Measurements from ENCODE around the gene RTN4RL1. TPM values are rescaled to one million over a fixed set of nuclear protein-coding genes. Genes with fewer than 3 reads are reported as not detected.

RTN4RL1 gene
- total and polyA plus RNA-seq, 2 of the 13 experiments (the other 11 are each of a cell fraction or from before 2014, with no cell fraction given): 0.01 TPM; not detected in 1

DNA sequence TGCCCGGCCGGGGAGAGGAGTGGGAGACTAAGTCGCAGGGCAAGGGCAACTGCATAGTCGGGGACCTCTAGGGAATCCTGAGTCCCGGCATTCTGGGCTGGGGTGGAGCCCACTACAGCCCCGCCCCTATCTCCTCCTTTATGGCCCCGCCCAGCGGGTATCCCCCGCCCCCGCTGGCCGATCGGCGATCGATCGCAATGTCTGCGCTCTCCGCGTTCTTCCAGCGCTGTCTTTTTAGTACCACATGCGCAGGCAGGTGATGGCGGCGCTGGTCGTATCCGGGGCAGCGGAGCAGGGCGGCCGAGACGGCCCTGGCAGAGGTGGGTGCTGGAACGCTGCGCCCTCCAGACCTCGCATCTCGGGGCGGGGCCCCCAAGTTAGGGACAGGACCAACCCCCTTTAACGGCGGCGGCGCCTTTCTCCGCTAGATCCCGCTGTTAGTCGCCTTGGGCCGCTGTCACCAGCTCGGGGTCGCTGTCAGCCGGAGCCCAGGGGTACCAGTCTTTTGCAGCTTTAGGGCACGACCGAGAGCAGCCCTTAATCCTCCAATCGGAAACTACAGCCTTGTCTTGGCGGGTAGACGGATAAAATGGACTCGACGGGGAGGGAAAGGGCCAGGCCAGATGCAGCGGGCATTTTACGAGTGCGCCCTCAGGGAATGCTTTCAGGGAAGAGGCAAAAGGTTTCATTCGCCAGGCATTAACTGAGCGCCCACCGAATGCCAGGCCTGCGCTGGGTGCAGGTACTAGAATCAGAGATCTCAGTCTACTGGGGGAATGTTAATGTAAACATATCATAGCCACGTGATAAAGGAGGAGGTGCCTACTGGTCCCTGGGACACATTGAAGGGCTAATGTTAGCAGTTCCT is 5.0 kb upstream of the RTN4RL1 start, which contains the start of gene DPH1 (continued):
- TF ChIP-seq ZNF124 (CRISPR knock-in tag; IDR thresholded peaks at IDR 0.05) (peak; percentile 67; the same call in 1 of the 2 replicates), TMF1 (CRISPR knock-in tag; IDR thresholded peaks at IDR 0.05; ENCODE audit: low read depth) (no peak), ZNF331 (CRISPR knock-in tag; IDR thresholded peaks at IDR 0.05) (peak; percentile 74), ZNF569 (CRISPR knock-in tag; IDR thresholded peaks at IDR 0.05; ENCODE audit: borderline replicate concordance) (no peak), NONO (IDR thresholded peaks at IDR 0.05) (no peak), NONO (CRISPR knock-in tag; conservative IDR thresholded peaks at IDR 0.05) (peak; percentile 94), ZBTB8A (CRISPR knock-in tag; IDR thresholded peaks at IDR 0.05; ENCODE audit: borderline replicate concordance, low read depth) (no peak; the same call in 1 of the 2 replicates), TARDBP (CRISPR knock-in tag; IDR thresholded peaks at IDR 0.05) (peak; percentile 74; the same call in 1 of the 2 replicates), KDM2A (CRISPR knock-in tag; IDR thresholded peaks at IDR 0.05; ENCODE audit: borderline replicate concordance, low read depth) (peak; percentile 97), ZNF776 (CRISPR knock-in tag; IDR thresholded peaks at IDR 0.05) (peak; percentile 94; the same call in 1 of the 2 replicates), ZBTB21 (CRISPR knock-in tag; IDR thresholded peaks at IDR 0.05) (no peak), ATF1 (CRISPR knock-in tag; IDR thresholded peaks at IDR 0.05) (no peak), ZNF12 (CRISPR knock-in tag; IDR thresholded peaks at IDR 0.05) (no peak), ZNF615 (CRISPR knock-in tag; IDR thresholded peaks at IDR 0.05; ENCODE audit: borderline replicate concordance) (no peak), ZNF549 (CRISPR knock-in tag; IDR thresholded peaks at IDR 0.05) (no peak), HOXA9 (CRISPR knock-in tag; IDR thresholded peaks at IDR 0.05; ENCODE audit: borderline replicate concordance) (peak; percentile 75; the same call in 1 of the 2 replicates), ZNF234 (CRISPR knock-in tag; conservative IDR thresholded peaks at IDR 0.05) (no peak), ETV5 (CRISPR knock-in tag; IDR thresholded peaks at IDR 0.05; ENCODE audit: borderline replicate concordance) (peak; percentile 76), ZMYM2 (CRISPR knock-in tag; IDR thresholded peaks at IDR 0.05) (no peak), MEIS1 (CRISPR knock-in tag; IDR thresholded peaks at IDR 0.05; ENCODE audit: borderline replicate concordance) (no peak), GATAD1 (CRISPR knock-in tag; IDR thresholded peaks at IDR 0.05) (peak; percentile 94), RNF219 (CRISPR knock-in tag; IDR thresholded peaks at IDR 0.05) (no peak), NKX3-1 (CRISPR knock-in tag; IDR thresholded peaks at IDR 0.05) (0 out of 2 replicates have a peak, but pooled peaks have one; percentile 39), DNMT1 (CRISPR knock-in tag; IDR thresholded peaks at IDR 0.05) (no peak), RFX1 (IDR thresholded peaks at IDR 0.05) (no peak)
- TF ChIP-seq, protein P1, sequence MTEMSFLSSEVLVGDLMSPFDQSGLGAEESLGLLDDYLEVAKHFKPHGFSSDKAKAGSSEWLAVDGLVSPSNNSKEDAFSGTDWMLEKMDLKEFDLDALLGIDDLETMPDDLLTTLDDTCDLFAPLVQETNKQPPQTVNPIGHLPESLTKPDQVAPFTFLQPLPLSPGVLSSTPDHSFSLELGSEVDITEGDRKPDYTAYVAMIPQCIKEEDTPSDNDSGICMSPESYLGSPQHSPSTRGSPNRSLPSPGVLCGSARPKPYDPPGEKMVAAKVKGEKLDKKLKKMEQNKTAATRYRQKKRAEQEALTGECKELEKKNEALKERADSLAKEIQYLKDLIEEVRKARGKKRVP (CRISPR knock-in tag; IDR thresholded peaks at IDR 0.05): peak in 1 of 2 experiments; percentile 64; a peak in 2 of 4 replicates
- TF ChIP-seq, protein P2, sequence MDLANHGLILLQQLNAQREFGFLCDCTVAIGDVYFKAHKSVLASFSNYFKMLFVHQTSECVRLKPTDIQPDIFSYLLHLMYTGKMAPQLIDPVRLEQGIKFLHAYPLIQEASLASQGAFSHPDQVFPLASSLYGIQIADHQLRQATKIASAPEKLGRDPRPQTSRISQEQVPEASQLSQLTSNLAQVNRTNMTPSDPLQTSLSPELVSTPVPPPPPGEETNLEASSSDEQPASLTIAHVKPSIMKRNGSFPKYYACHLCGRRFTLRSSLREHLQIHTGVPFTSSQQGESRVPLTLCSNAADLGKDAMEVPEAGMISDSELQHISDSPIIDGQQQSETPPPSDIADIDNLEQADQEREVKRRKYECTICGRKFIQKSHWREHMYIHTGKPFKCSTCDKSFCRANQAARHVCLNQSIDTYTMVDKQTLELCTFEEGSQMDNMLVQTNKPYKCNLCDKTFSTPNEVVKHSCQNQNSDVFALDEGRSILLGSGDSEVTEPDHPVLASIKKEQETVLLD (CRISPR knock-in tag; IDR thresholded peaks at IDR 0.05; ENCODE audit: low read depth): 0 out of 2 replicates have a peak, but pooled peaks have one; percentile 43

All from HepG2 (cell line).